Upper lobe of left lung (tissue), 4 donors: Measurements from ENCODE around the gene TNS1.

ENCODE experiments used
- CTCF ChIP-seq, 6 experiments: fragments of 450-650 bp in 4 of 6; fragments of 200-600 bp in 2 of 6; sonication (generic) in 2 of 6; IDR thresholded peaks; one replicate each; pipeline ENCODE4 v1.5.1; 2016 to 2019; ENCODE audit warnings: antibody characterized with exemption in 6 of 6
- EP300 ChIP-seq, 4 donors: sonication (generic); formaldehyde crosslinking; IDR thresholded peaks; one replicate each; pipeline ENCODE4 v1.5.1; 2017; ENCODE audit warnings: antibody characterized with exemption in 4 of 4, control low read depth in 2 of 4
- POLR2A ChIP-seq, 4 donors: fragments of 450-650 bp; IDR thresholded peaks; one replicate each; pipeline ENCODE4 v1.5.1; 2016 to 2017; ENCODE audit warnings: antibody characterized with exemption in 4 of 4, mild to moderate bottlenecking in 2 of 4
- POLR2AphosphoS5 ChIP-seq, 2 donors: sonication (generic); formaldehyde crosslinking; IDR thresholded peaks; one replicate each; pipeline ENCODE4 v1.5.1; 2017; ENCODE audit warnings: antibody characterized with exemption in 2 of 2

GRCh38 chr2:217897091-217897715 is 105.6 kb downstream of the TNS1 start:
- no peak for TF ChIP-seq CTCF (IDR thresholded peaks at IDR 0.05)
- TF ChIP-seq POLR2AphosphoS5 (IDR thresholded peaks at IDR 0.05) = peak in 1 of 2 donors; percentile 2
- no peak for TF ChIP-seq POLR2A (IDR thresholded peaks at IDR 0.05)
- peak in 1 of 4 donors; percentile 30 for TF ChIP-seq EP300 (IDR thresholded peaks at IDR 0.05)
